Measurements from ENCODE around the gene USP17L25. TPM values are rescaled to one million over a fixed set of nuclear protein-coding genes. Genes with fewer than 3 reads are reported as not detected.

The USP17L25 gene
- total RNA-seq, 2 experiments from 2014 or later: not detected

Other genes with a start within 250 kb of the USP17L25 start
- gene FAM90A26, start 159.5 kb upstream of the USP17L25 start, total RNA-seq: not detected
- not detected for gene USP17L10, start 119.3 kb upstream of the USP17L25 start, total RNA-seq
- gene USP17L11, start 114.5 kb upstream of the USP17L25 start, total RNA-seq: not detected
- gene USP17L12, start 109.8 kb upstream of the USP17L25 start, total RNA-seq: not detected
- not detected for gene USP17L13, start 105.0 kb upstream of the USP17L25 start, total RNA-seq
- not detected for gene USP17L15, start 95.5 kb upstream of the USP17L25 start, total RNA-seq
- gene USP17L17, start 86.0 kb upstream of the USP17L25 start, total RNA-seq: not detected
- not detected for gene USP17L18, start 81.3 kb upstream of the USP17L25 start, total RNA-seq
- gene USP17L19, start 76.5 kb upstream of the USP17L25 start, total RNA-seq: not detected
- gene USP17L20, start 71.8 kb upstream of the USP17L25 start, total RNA-seq: not detected
- gene USP17L21, start 67.0 kb upstream of the USP17L25 start, total RNA-seq: not detected
- not detected for gene USP17L22, start 62.3 kb upstream of the USP17L25 start, total RNA-seq
- not detected for gene USP17L24, start 4.7 kb upstream of the USP17L25 start, total RNA-seq
- gene USP17L26, start 4.7 kb downstream of the USP17L25 start, total RNA-seq: not detected
- gene USP17L5, start 9.5 kb downstream of the USP17L25 start, total RNA-seq: not detected
- gene USP17L27, start 14.2 kb downstream of the USP17L25 start, total RNA-seq: not detected
- not detected for gene USP17L28, start 19.0 kb downstream of the USP17L25 start, total RNA-seq
- not detected for gene USP17L29, start 23.7 kb downstream of the USP17L25 start, total RNA-seq
- gene USP17L30, start 33.2 kb downstream of the USP17L25 start, total RNA-seq: not detected
- gene DEFB131A, start 114.5 kb downstream of the USP17L25 start, total RNA-seq: not detected

Data from activated CD8-positive, alpha-beta T cell treated with anti-CD3 and anti-CD28 coated beads for 36 hours (primary cell).